D721Med (cell line): Measurements from ENCODE around the gene ENOSF1.

Experiments
- DNase-seq: peaks from one replicate; pipeline ENCODE4 v3.0.0; 2011; ENCODE audit warnings: low spot score; ENCODE audit not compliant: insufficient read length
- FAIRE-seq: peaks from 2 replicates; lab custom pipeline; 2011; peaks lifted over from hg19 to GRCh38; lab: Jason Lieb, UNC
- CTCF ChIP-seq: IDR thresholded peaks from 2 replicates; pipeline ENCODE4 v1.5.1; 2012; ENCODE audit warnings: mild to moderate bottlenecking, control low read depth; ENCODE audit not compliant: insufficient read depth; ENCODE audit errors: missing control alignments

Gene ENOSF1

GRCh38 chr18:666177-666576 lies 46.3 kb downstream of the ENOSF1 start:
- DNase-seq (no peak), FAIRE-seq (no peak)
- no peak for TF ChIP-seq CTCF

GRCh38 chr18:662197-662596 lies 50.2 kb downstream of the ENOSF1 start:
- FAIRE-seq, result no peak
- DNase-seq, result no peak
- no peak for TF ChIP-seq CTCF

- TF ChIP-seq CTCF, result no peak
- FAIRE-seq (no peak), DNase-seq (no peak)
Observed at GRCh38 chr18:659597-659996, 52.8 kb downstream of the ENOSF1 start.

- FAIRE-seq (no peak), DNase-seq (no peak)
- no peak for TF ChIP-seq CTCF
Observed at GRCh38 chr18:658947-659533, 53.4 kb downstream of the ENOSF1 start.

GRCh38 chr18:658001-658946 lies 54.2 kb downstream of the ENOSF1 start:
- FAIRE-seq (no peak), DNase-seq (peak; percentile 90)
- no peak for TF ChIP-seq CTCF

- TF ChIP-seq CTCF, result no peak
- FAIRE-seq, result no peak
- peak; percentile 72 for DNase-seq
Observed at GRCh38 chr18:657311-658000, 55.0 kb downstream of the ENOSF1 start, which contains the start of gene TYMS. Gene TYMS, plus strand, starts transcription at chr18:657653. Its CDS starts 90 bp downstream, at chr18:657743.
